Thyroid gland (tissue), 4 donors: ENCODE measurements around the gene SMOC1. TPM values are rescaled to one million over a fixed set of nuclear protein-coding genes. Genes with fewer than 3 reads are reported as not detected.

Source experiments
- DNase-seq, 2 donors: peaks; one replicate each; pipeline ENCODE4 v3.0.0-alpha.2; 2019
- H3K27ac ChIP-seq, 3 donors: fragments of 200-600 bp; sonication (generic); 1 replicate in 2 of 3; 2 replicates in 1 of 3; pipeline ENCODE4 v1.5.1; 2016 to 2019; ENCODE audit warnings: mild to moderate bottlenecking in 1 of 3, moderate library complexity in 1 of 3
- H3K27me3 ChIP-seq: fragments of 200-600 bp; sonication (generic); one replicate; pipeline ENCODE4 v1.5.1; 2019
- H3K36me3 ChIP-seq, 2 donors: fragments of 200-600 bp; sonication (generic); one replicate each; pipeline ENCODE4 v1.5.1; 2016 to 2019
- H3K4me1 ChIP-seq, 2 donors: fragments of 200-600 bp; sonication (generic); one replicate each; pipeline ENCODE4 v1.5.1; 2017 to 2019
- H3K4me3 ChIP-seq, 3 donors: fragments of 200-600 bp; sonication (generic); replicated peaks in 1 of 3; 1 replicate in 2 of 3; 2 replicates in 1 of 3; pipeline ENCODE4 v1.5.1; 2016; ENCODE audit warnings: mild to moderate bottlenecking in 1 of 3
- H3K9me3 ChIP-seq: fragments of 200-600 bp; sonication (generic); one replicate; pipeline ENCODE4 v1.5.1; 2017
- POLR2A ChIP-seq, 2 donors: fragments of 450-650 bp; IDR thresholded peaks; one replicate each; pipeline ENCODE4 v1.6.1; 2017; ENCODE audit warnings: antibody characterized with exemption in 2 of 2, mild to moderate bottlenecking in 2 of 2, moderate library complexity in 1 of 2
- WGBS, 2 donors: methylation state at CpG; one replicate each; pipeline ENCODE4 v1.1.5; 2017; 5-methylcytosine and 5-hydroxymethylcytosine counted together
- intact Hi-C: fragments of 100-400 bp; cut with DNase I; formaldehyde crosslinking; loops from one replicate; pipeline ENCODE4 v1.15.1; 2023
- total RNA-seq, 4 donors: library from RNA; depleted of rRNA; stranded (reverse); fragments of >200 nt; gene quantifications; one replicate each; pipeline ENCODE4 v1.2.3, GENCODE V29; 2016
- TF ChIP-seq, protein P1 (sequence below), 6 experiments: fragments of 200-600 bp in 3 of 6; fragments of 450-650 bp in 3 of 6; sonication (generic) in 3 of 6; IDR thresholded peaks; one replicate each; pipeline ENCODE4 v1.5.1; 2016 to 2019; ENCODE audit warnings: antibody characterized with exemption in 6 of 6, mild to moderate bottlenecking in 2 of 6, inconsistent platforms in 1 of 6, moderate library complexity in 1 of 6

SMOC1 gene
- total RNA-seq, 4 donors from 2014 or later, result 3.4 to 7.3 (median 3.7) TPM

DNA sequence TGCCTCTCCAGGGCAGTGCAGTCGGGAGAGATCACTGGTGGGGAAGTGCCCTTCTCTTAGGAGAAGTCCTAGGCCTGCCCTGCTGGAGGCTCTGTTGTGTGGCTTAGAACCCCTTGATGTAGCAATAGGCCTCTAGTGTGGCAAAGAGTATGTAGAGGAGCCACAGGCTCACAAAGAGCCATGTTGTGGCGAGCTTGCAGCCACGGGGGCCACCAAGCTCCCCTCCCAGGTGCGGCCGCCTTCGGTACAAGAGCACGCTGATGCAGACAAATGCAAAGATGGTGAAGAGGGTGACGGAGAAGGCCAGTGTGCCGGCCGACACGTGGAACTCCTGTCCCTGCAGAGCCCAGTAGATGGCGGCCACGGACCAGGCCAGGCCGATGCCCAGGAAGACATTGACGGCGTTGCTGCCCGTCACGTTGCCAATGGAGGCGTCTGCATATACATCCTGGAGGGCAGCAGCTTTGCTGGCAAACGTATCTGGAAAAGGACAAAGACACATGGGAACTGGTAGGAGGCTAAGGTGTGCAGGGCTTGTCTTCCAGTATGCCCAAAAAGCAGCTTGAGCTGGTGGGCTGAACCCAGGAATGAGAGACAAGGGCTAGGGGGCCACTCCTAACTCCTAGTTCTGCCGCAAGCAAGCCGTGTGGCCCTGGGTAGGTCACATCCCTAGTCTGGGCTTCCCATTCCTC lies 166.8 kb downstream of the SMOC1 start:
- Histone ChIP-seq H3K4me1 (no peaks in the 10 kb centered on the region), H3K4me3 (no peak overlapping the region), H3K9me3 (no peaks in the 10 kb centered on the region), H3K27ac (no peak overlapping the region), H3K27me3 (no peaks in the 10 kb centered on the region), H3K36me3 (no peaks in the 10 kb centered on the region)
- 25 to 33% methylated on average over 21 to 22 of the region's 22 CpGs for WGBS, 2 donors
- peak; percentile 53 to 65 for DNase-seq
- TF ChIP-seq, protein P1, sequence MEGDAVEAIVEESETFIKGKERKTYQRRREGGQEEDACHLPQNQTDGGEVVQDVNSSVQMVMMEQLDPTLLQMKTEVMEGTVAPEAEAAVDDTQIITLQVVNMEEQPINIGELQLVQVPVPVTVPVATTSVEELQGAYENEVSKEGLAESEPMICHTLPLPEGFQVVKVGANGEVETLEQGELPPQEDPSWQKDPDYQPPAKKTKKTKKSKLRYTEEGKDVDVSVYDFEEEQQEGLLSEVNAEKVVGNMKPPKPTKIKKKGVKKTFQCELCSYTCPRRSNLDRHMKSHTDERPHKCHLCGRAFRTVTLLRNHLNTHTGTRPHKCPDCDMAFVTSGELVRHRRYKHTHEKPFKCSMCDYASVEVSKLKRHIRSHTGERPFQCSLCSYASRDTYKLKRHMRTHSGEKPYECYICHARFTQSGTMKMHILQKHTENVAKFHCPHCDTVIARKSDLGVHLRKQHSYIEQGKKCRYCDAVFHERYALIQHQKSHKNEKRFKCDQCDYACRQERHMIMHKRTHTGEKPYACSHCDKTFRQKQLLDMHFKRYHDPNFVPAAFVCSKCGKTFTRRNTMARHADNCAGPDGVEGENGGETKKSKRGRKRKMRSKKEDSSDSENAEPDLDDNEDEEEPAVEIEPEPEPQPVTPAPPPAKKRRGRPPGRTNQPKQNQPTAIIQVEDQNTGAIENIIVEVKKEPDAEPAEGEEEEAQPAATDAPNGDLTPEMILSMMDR (IDR thresholded peaks at IDR 0.05), result peak in 5 of 6 experiments; percentile 44 to 79 (median 56)
- no peak for TF ChIP-seq POLR2A (IDR thresholded peaks at IDR 0.05)
- intact Hi-C loops, result no loop called here

DNA sequence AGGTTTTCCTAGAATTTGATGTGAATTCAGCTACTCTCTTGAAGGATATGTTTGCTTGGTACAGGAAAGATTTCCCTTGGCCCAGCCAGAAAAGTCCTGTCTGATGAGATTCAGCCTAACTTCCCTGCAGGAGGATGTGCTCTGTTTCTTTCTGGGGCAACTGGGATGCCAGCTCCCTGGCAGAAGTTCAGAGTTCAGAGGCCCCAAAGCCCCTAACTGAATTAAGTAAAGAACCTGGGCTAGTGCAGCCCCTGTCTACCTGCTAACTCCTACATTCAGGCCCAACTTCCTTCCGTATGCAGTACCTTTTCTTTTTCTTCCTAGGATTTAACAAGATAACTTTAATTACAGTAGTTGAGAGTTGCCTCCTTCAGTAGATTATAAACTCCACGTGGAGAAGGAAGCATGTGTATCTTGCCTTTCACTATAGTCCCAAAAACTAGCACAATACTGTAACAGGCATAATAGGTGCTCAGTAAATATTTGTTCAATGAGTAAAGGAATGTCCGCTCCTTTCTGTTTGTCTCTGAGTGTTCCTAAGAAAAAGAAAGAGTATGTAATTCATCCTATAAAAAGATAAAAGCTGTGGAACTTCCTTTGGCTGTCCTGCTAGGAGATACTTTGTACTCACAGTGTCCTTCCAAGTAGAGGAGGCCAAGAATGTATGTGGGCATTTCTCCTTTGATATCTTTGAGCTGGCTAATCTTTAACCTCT lies 168.5 kb downstream of the SMOC1 start:
- Histone ChIP-seq H3K36me3 (no peaks in the 10 kb centered on the region), H3K9me3 (no peaks in the 10 kb centered on the region), H3K27ac (no peak overlapping the region), H3K4me1 (no peaks in the 10 kb centered on the region), H3K27me3 (no peaks in the 10 kb centered on the region), H3K4me3 (no peak overlapping the region)
- WGBS, 2 donors, result 65 to 68% methylated on average over 3 of the region's 3 CpGs
- TF ChIP-seq, protein P1 (IDR thresholded peaks at IDR 0.05), result no peak
- no peak for TF ChIP-seq POLR2A (IDR thresholded peaks at IDR 0.05)
- DNase-seq, result no peak
- intact Hi-C loops, result no loop called here

DNA sequence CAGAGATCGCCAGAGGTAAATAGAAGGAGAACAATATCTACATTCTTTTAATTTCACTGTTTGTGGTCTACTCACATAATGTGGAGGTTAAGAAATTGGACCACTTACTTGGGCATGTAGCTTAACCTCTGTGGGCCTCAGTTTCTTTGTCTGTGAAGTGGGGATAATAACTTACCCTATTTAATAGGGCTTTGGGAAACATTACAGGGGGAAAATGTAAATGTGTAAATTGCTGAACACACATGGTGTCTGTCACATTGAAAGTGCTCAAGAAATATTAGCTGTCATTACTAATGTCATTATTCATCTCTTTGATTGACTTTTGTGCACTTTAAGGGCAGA lies 169.1 kb downstream of the SMOC1 start:
- no peak overlapping the region for H3K27ac ChIP-seq
- intact Hi-C loops, result no loop called here

DNA sequence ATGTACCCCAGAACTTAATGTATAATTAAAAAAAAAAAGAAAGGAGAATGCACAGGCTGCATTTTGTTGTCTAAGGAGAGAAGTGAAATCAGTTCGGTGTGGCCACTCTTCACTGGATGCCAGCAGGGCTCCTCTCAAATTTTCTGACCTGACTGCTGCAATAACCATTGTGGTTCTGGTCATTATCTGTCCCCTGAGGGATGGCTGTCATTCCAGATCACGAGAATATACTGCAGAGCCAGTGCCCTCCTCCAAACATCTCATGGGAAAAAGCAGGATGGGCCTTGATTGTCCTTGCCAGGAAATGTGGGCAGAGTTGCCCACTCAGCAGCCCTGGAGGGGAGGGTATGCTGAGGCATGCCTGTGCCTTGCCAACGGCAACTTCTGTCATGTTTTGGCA lies 170.4 kb downstream of the SMOC1 start:
- WGBS, 2 donors, result 59 to 73% methylated on average over 3 of the region's 3 CpGs
- Histone ChIP-seq H3K4me1 (no peaks in the 10 kb centered on the region), H3K27ac (no peak overlapping the region), H3K36me3 (no peaks in the 10 kb centered on the region), H3K27me3 (no peaks in the 10 kb centered on the region), H3K4me3 (no peak overlapping the region), H3K9me3 (no peaks in the 10 kb centered on the region)
- intact Hi-C loops, result no loop called here
- DNase-seq, result no peak
- TF ChIP-seq POLR2A (IDR thresholded peaks at IDR 0.05), result no peak
- TF ChIP-seq, protein P1 (IDR thresholded peaks at IDR 0.05), result no peak

More for the DNA sequence above, 169.1 kb downstream of the SMOC1 start:
- Histone ChIP-seq H3K36me3 (no peaks in the 10 kb centered on the region), H3K27me3 (no peaks in the 10 kb centered on the region), H3K4me3 (no peak overlapping the region), H3K9me3 (no peaks in the 10 kb centered on the region), H3K4me1 (no peaks in the 10 kb centered on the region)
- WGBS, 2 donors, result 74 to 82% methylated on average over 1 of the region's 1 CpG
- TF ChIP-seq POLR2A (IDR thresholded peaks at IDR 0.05), result no peak
- TF ChIP-seq, protein P1 (IDR thresholded peaks at IDR 0.05), result no peak
- DNase-seq, result no peak

DNA sequence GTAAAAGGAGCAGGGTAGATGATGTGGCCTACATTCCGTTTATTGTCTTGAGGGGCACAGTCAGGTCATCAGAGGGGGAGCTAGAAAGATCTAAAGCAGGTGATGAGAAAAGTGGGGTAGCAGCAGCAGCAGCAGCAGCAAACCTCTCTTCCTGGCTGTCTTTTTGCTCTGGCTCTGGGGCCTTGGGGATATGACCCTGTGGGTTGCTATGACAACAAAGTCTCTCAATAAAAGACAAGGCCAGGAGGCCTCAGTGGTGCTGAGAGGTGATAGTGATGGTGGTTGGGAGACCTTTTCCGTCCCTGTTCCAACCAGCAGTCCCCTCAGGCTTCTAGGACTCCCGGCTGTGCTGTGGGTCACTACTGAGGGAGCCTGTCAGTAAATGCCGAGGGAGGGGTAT lies 170.9 kb downstream of the SMOC1 start:
- H3K36me3 ChIP-seq, result no peaks in the 10 kb centered on the region
- no peak overlapping the region for H3K4me3 ChIP-seq
- no peak for TF ChIP-seq POLR2A (IDR thresholded peaks at IDR 0.05)
- TF ChIP-seq, protein P1 (IDR thresholded peaks at IDR 0.05), result no peak
- H3K27ac ChIP-seq, result no peak overlapping the region
- intact Hi-C loops, result no loop called here
- no peak for DNase-seq
- no peaks in the 10 kb centered on the region for H3K9me3 ChIP-seq
- 62 to 66% methylated on average over 4 of the region's 4 CpGs for WGBS, 2 donors
- H3K4me1 ChIP-seq, result no peaks in the 10 kb centered on the region
- H3K27me3 ChIP-seq, result no peaks in the 10 kb centered on the region
